Prostate gland (tissue), 2 donors: ENCODE results near the gene CD96.

Experiments
- CTCF ChIP-seq, 4 experiments: fragments of 200-600 bp in 2 of 4; fragments of 450-650 bp in 2 of 4; sonication (generic) in 2 of 4; IDR thresholded peaks; 1 replicate in 3 of 4; 2 replicates in 1 of 4; pipeline ENCODE4 v1.5.1; 2016 to 2019; ENCODE audit warnings: antibody characterized with exemption in 4 of 4, mild to moderate bottlenecking in 2 of 4, moderate library complexity in 2 of 4
- POLR2A ChIP-seq: fragments of 450-650 bp; IDR thresholded peaks from one replicate; pipeline ENCODE4 v1.6.1; 2016; ENCODE audit warnings: antibody characterized with exemption, mild to moderate bottlenecking

GRCh38 chr3:111531446-111531845 is 10.6 kb upstream of the CD96 start:
- TF ChIP-seq POLR2A (no peak), CTCF (IDR thresholded peaks at IDR 0.05) (no peak)
